ENCODE measurements around the gene AKAP5. TPM values are rescaled to one million over a fixed set of nuclear protein-coding genes. Genes with fewer than 3 reads are reported as not detected.

AKAP5 gene
- polyA plus RNA-seq, 1 donor (not counting 4 experiments of a cell fraction or from before 2014, with no cell fraction given), result 0.08 TPM

DNA sequence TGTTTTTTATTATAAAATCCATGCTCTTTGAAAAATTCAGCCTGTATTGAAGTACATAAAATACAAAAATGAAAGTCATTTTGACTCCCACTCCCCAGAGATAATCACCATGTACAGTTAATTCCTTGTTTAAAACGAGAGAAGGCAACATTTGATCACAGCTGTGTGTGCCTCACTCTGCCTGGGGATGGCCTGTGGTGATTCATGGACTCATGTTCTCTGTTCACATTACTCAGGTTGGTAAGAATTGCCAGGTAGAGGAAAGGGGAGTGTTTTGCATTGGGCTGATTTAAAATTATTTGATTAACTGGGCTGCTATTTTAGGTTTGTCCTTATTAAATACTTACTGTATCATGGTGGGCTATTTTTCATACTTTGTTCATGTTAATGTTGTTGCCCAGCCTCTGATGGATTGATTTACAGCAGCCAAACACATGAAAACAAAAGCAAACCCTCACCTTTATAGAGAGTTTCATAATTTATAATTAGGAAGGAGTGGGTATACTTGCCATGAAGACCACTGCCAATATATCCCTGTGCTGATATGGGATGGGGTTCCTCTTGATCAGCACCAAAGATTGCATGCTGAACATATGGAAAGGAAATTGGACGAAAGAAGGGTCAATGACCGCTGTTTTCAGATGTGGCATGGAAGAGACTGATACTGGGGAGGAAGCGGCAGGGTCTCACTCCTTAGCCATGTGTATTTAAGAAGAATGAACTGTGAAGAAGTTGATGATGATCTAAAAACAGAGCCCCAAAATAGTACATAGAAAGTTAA, 42.3 kb downstream of the AKAP5 start:
- H4K20me1 ChIP-seq (ENCODE audit: control insufficient read depth, extremely low read depth, insufficient read depth, low read length), result peaks cover 16% of the 10 kb centered on the region
- H3K36me3 ChIP-seq (ENCODE audit: control insufficient read depth in 2 of 2, extremely low read depth in 1 of 2, insufficient read depth in 2 of 2, low read length in 2 of 2), result peaks cover 0 to 3% of the 10 kb centered on the region in 2 experiments
- H3K9me3 ChIP-seq (ENCODE audit: control insufficient read depth, low read depth, low read length), result no peaks in the 10 kb centered on the region
- H3K27me3 ChIP-seq (ENCODE audit: control insufficient read depth, extremely low read depth, insufficient read depth, low read length), result no peaks in the 10 kb centered on the region
- no peak for TF ChIP-seq EZH2 (IDR thresholded peaks at IDR 0.05; ENCODE audit: low read length)
- TF ChIP-seq, protein P1, sequence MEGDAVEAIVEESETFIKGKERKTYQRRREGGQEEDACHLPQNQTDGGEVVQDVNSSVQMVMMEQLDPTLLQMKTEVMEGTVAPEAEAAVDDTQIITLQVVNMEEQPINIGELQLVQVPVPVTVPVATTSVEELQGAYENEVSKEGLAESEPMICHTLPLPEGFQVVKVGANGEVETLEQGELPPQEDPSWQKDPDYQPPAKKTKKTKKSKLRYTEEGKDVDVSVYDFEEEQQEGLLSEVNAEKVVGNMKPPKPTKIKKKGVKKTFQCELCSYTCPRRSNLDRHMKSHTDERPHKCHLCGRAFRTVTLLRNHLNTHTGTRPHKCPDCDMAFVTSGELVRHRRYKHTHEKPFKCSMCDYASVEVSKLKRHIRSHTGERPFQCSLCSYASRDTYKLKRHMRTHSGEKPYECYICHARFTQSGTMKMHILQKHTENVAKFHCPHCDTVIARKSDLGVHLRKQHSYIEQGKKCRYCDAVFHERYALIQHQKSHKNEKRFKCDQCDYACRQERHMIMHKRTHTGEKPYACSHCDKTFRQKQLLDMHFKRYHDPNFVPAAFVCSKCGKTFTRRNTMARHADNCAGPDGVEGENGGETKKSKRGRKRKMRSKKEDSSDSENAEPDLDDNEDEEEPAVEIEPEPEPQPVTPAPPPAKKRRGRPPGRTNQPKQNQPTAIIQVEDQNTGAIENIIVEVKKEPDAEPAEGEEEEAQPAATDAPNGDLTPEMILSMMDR (optimal IDR thresholded peaks at IDR 0.05 in 1 of 3, IDR thresholded peaks at IDR 0.05 in 1 of 3, conservative IDR thresholded peaks at IDR 0.05 in 1 of 3; ENCODE audit: extremely low read depth in 1 of 3, insufficient read depth in 2 of 3, low read length in 3 of 3), result peak in 1 of 3 experiments; percentile 14
- H3K4me3 ChIP-seq (ENCODE audit: control insufficient read depth in 2 of 3, extremely low read depth in 1 of 3, insufficient read depth in 2 of 3, low read depth in 1 of 3, low read length in 3 of 3), result peak overlapping the region; percentile 4 to 88 (median 29)
- peak overlapping the region; percentile 83 for H3K4me2 ChIP-seq (ENCODE audit: control insufficient read depth, extremely low read depth, insufficient read depth, low read depth, low read length)
- peaks cover 73% of the 10 kb centered on the region for H3K79me2 ChIP-seq (ENCODE audit: control insufficient read depth, insufficient read depth, low read length)
- H3K27ac ChIP-seq (ENCODE audit: control insufficient read depth, insufficient read depth, low read length), result peak overlapping the region; percentile 85
- peak overlapping the region; percentile 62 for H3K9ac ChIP-seq (ENCODE audit: control insufficient read depth, extremely low read depth, insufficient read depth, low read length)
- H3K4me1 ChIP-seq (ENCODE audit: control insufficient read depth, extremely low read depth, insufficient read depth, low read length), result peaks cover 51% of the 10 kb centered on the region
- FAIRE-seq (peak; percentile 81), DNase-seq (ENCODE audit: low read depth, low spot score) (no peak)
- dilution Hi-C loops (cut with MboI; ENCODE audit: extremely low pct_ligation_motif_present, low sequenced_read_pairs), result no loop called here
- no peak overlapping the region for H2AFZ ChIP-seq (ENCODE audit: control insufficient read depth, low read length)
- peaks cover 3% of the 10 kb centered on the region for H3K9me1 ChIP-seq (ENCODE audit: control insufficient read depth, extremely low read depth, insufficient read depth, low read length)

DNA sequence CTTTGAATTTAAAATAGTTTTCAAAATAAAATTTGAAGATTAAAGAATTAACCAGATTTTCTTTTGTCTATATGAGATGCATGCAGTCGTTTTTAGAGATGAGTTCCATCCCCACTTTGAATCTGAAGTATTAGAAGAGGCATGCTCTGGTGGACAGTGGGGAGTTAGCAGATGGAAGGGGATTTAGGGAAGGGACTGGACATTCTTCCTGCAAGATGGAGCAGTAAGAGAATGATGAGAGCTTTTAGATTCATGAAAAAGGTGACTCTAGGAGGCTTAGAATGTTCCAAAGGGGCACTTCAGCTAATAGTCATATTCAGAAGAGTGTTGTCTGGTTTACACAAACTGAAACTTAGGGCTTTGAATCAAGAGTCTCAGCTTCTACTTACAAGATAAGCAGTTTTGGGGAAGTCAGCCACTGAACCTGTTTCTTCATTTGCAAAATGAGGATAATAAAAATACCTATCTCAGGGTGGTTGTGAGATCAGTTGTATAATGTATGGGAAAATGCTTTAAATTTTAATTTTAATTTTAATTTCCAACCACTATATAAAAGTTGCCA, 43.0 kb downstream of the AKAP5 start:
- DNase-seq (ENCODE audit: low read depth, low spot score), result no peak
- Histone ChIP-seq H3K9me3 (ENCODE audit: control insufficient read depth, low read depth, low read length) (no peaks in the 10 kb centered on the region), H3K27ac (ENCODE audit: control insufficient read depth, insufficient read depth, low read length) (peak overlapping the region; percentile 85), H3K36me3 (ENCODE audit: control insufficient read depth in 2 of 2, extremely low read depth in 1 of 2, insufficient read depth in 2 of 2, low read length in 2 of 2) (peaks cover 0 to 3% of the 10 kb centered on the region in 2 experiments), H3K4me3 (ENCODE audit: control insufficient read depth in 2 of 3, extremely low read depth in 1 of 3, insufficient read depth in 2 of 3, low read depth in 1 of 3, low read length in 3 of 3) (no peak overlapping the region), H3K79me2 (ENCODE audit: control insufficient read depth, insufficient read depth, low read length) (peaks cover 81% of the 10 kb centered on the region), H3K9ac (ENCODE audit: control insufficient read depth, extremely low read depth, insufficient read depth, low read length) (peak overlapping the region; percentile 9), H4K20me1 (ENCODE audit: control insufficient read depth, extremely low read depth, insufficient read depth, low read length) (peaks cover 17% of the 10 kb centered on the region), H3K4me1 (ENCODE audit: control insufficient read depth, extremely low read depth, insufficient read depth, low read length) (peaks cover 50% of the 10 kb centered on the region), H3K4me2 (ENCODE audit: control insufficient read depth, extremely low read depth, insufficient read depth, low read depth, low read length) (peak overlapping the region; percentile 17), H3K27me3 (ENCODE audit: control insufficient read depth, extremely low read depth, insufficient read depth, low read length) (no peaks in the 10 kb centered on the region), H2AFZ (ENCODE audit: control insufficient read depth, low read length) (no peak overlapping the region), H3K9me1 (ENCODE audit: control insufficient read depth, extremely low read depth, insufficient read depth, low read length) (peaks cover 3% of the 10 kb centered on the region)
- FAIRE-seq, result no peak
- dilution Hi-C loops (cut with MboI; ENCODE audit: extremely low pct_ligation_motif_present, low sequenced_read_pairs), result no loop called here
- TF ChIP-seq, protein P1 (optimal IDR thresholded peaks at IDR 0.05 in 1 of 3, IDR thresholded peaks at IDR 0.05 in 1 of 3, conservative IDR thresholded peaks at IDR 0.05 in 1 of 3; ENCODE audit: extremely low read depth in 1 of 3, insufficient read depth in 2 of 3, low read length in 3 of 3), result no peak
- no peak for TF ChIP-seq EZH2 (IDR thresholded peaks at IDR 0.05; ENCODE audit: low read length)

Measured in keratinocyte (primary cell).